GM21360 (cell line): ENCODE results near the gene PDE4D.

Experiments
- ATAC-seq: cut with Tn5 transposase; IDR thresholded peaks from one replicate; pipeline ENCODE4 v1.9.1; 2021; ENCODE audit warnings: mild to moderate bottlenecking, moderate library complexity; ENCODE audit not compliant: unreplicated experiment

The PDE4D gene

GRCh38 chr5:59661954-59662615, 231.4 kb downstream of the PDE4D start:
- peak; percentile 52 for ATAC-seq

GRCh38 chr5:59661311-59661710, 232.2 kb downstream of the PDE4D start:
- peak; percentile 8 for ATAC-seq

GRCh38 chr5:59660737-59661136, 232.8 kb downstream of the PDE4D start:
- peak; percentile 54 for ATAC-seq

- no peak for ATAC-seq
These were observed 236.9 kb downstream of the PDE4D start for GRCh38 chr5:59656351-59657254.

- no peak for ATAC-seq
These were observed 237.7 kb downstream of the PDE4D start for GRCh38 chr5:59655693-59656309.

- ATAC-seq = no peak
These were observed 238.8 kb downstream of the PDE4D start for GRCh38 chr5:59654691-59655090.

GRCh38 chr5:59652449-59652848, 241.1 kb downstream of the PDE4D start:
- ATAC-seq = no peak

- no peak for ATAC-seq
These were observed 244.3 kb downstream of the PDE4D start for GRCh38 chr5:59648949-59649921.

- no peak for ATAC-seq
These were observed 245.3 kb downstream of the PDE4D start for GRCh38 chr5:59648038-59648831.

GRCh38 chr5:59645380-59645779, 248.1 kb downstream of the PDE4D start:
- no peak for ATAC-seq

GRCh38 chr5:59640411-59640810, 253.1 kb downstream of the PDE4D start:
- ATAC-seq = no peak

GRCh38 chr5:59637884-59638580, 255.5 kb downstream of the PDE4D start:
- ATAC-seq = no peak

- no peak for ATAC-seq
These were observed 264.0 kb downstream of the PDE4D start for GRCh38 chr5:59629561-59629960.

- no peak for ATAC-seq
These were observed 265.3 kb downstream of the PDE4D start for GRCh38 chr5:59628062-59628828.

GRCh38 chr5:59624898-59625297, 268.6 kb downstream of the PDE4D start:
- no peak for ATAC-seq

GRCh38 chr5:59622848-59623247, 270.7 kb downstream of the PDE4D start:
- no peak for ATAC-seq

- ATAC-seq = no peak
These were observed 272.0 kb downstream of the PDE4D start for GRCh38 chr5:59621477-59621876.

GRCh38 chr5:59620535-59621212, 272.9 kb downstream of the PDE4D start:
- no peak for ATAC-seq
